Left ventricle myocardium inferior (tissue), 1 donor: ENCODE results near the gene PYDC1. TPM values are rescaled to one million over a fixed set of nuclear protein-coding genes. Genes with fewer than 3 reads are reported as not detected.
"Not testable (repeated sequence)": the region's sequence is repeated elsewhere in the genome, so short reads cannot be mapped to it uniquely, and the experiment has no call there.

ENCODE experiments used
- DNase-seq: peaks from one replicate; pipeline ENCODE4 v3.0.0-alpha.2; 2020
- H3K27ac ChIP-seq: fragments of 200-600 bp; replicated peaks from 2 replicates; pipeline ENCODE4 v1.8.0; 2021
- H3K27me3 ChIP-seq: fragments of 200-600 bp; 2 replicates; pipeline ENCODE4 v1.8.0; 2021; ENCODE audit warnings: low read depth
- H3K36me3 ChIP-seq: fragments of 200-600 bp; 2 replicates; pipeline ENCODE4 v1.8.0; 2021
- H3K4me1 ChIP-seq: fragments of 200-600 bp; 2 replicates; pipeline ENCODE4 v1.8.0; 2021
- H3K4me3 ChIP-seq: fragments of 200-600 bp; 2 replicates; pipeline ENCODE4 v1.8.0; 2021; ENCODE audit warnings: mild to moderate bottlenecking, moderate library complexity
- H3K9me3 ChIP-seq: fragments of 200-600 bp; replicated peaks from 2 replicates; pipeline ENCODE4 v1.8.0; 2021
- intact Hi-C: fragments of 100-400 bp; cut with micrococcal nuclease; formaldehyde crosslinking; loops from one replicate; pipeline ENCODE4 v1.11.0; 2022
- total RNA-seq: library from RNA; stranded (reverse); fragmentation: NEBNext Ultra II Directional; extraction: Animal tissue kit (Norgen Biotek cat#: 25700); gene quantifications from one replicate; pipeline ENCODE4 v1.2.1, GENCODE V29; 2021
- TF ChIP-seq, protein P1 (sequence below): fragments of 200-600 bp; IDR thresholded peaks from 2 replicates; pipeline ENCODE4 v1.8.0; 2021; ENCODE audit warnings: antibody characterized with exemption, mild to moderate bottlenecking, borderline replicate concordance
- donor health status: DM: no; HTN: yes; CAD: no; lungs with severe emphysema.

Gene PYDC1
- total RNA-seq, 1 donor from 2014 or later: not detected

GRCh38 chr16:31246296-31246695 lies 29.4 kb upstream of the PYDC1 start:
- TF ChIP-seq, protein P1, sequence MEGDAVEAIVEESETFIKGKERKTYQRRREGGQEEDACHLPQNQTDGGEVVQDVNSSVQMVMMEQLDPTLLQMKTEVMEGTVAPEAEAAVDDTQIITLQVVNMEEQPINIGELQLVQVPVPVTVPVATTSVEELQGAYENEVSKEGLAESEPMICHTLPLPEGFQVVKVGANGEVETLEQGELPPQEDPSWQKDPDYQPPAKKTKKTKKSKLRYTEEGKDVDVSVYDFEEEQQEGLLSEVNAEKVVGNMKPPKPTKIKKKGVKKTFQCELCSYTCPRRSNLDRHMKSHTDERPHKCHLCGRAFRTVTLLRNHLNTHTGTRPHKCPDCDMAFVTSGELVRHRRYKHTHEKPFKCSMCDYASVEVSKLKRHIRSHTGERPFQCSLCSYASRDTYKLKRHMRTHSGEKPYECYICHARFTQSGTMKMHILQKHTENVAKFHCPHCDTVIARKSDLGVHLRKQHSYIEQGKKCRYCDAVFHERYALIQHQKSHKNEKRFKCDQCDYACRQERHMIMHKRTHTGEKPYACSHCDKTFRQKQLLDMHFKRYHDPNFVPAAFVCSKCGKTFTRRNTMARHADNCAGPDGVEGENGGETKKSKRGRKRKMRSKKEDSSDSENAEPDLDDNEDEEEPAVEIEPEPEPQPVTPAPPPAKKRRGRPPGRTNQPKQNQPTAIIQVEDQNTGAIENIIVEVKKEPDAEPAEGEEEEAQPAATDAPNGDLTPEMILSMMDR: no peak
- Histone ChIP-seq H3K4me1 (no peaks in the 10 kb centered on the region), H3K27me3 (peaks cover 72% of the 10 kb centered on the region), H3K36me3 (no peaks in the 10 kb centered on the region), H3K27ac (no peak overlapping the region), H3K4me3 (no peak overlapping the region), H3K9me3 (no peaks in the 10 kb centered on the region)
- no peak for DNase-seq
- intact Hi-C loops: no loop called here

- DNase-seq, H3K36me3 ChIP-seq, H3K27ac ChIP-seq, H3K9me3 ChIP-seq, H3K4me3 ChIP-seq, intact Hi-C loops, H3K4me1 ChIP-seq: not testable (repeated sequence)
- H3K27me3 ChIP-seq: peaks cover 75% of the 10 kb centered on the region
Observed at GRCh38 chr16:31245598-31245997, 28.7 kb upstream of the PYDC1 start.

DNA sequence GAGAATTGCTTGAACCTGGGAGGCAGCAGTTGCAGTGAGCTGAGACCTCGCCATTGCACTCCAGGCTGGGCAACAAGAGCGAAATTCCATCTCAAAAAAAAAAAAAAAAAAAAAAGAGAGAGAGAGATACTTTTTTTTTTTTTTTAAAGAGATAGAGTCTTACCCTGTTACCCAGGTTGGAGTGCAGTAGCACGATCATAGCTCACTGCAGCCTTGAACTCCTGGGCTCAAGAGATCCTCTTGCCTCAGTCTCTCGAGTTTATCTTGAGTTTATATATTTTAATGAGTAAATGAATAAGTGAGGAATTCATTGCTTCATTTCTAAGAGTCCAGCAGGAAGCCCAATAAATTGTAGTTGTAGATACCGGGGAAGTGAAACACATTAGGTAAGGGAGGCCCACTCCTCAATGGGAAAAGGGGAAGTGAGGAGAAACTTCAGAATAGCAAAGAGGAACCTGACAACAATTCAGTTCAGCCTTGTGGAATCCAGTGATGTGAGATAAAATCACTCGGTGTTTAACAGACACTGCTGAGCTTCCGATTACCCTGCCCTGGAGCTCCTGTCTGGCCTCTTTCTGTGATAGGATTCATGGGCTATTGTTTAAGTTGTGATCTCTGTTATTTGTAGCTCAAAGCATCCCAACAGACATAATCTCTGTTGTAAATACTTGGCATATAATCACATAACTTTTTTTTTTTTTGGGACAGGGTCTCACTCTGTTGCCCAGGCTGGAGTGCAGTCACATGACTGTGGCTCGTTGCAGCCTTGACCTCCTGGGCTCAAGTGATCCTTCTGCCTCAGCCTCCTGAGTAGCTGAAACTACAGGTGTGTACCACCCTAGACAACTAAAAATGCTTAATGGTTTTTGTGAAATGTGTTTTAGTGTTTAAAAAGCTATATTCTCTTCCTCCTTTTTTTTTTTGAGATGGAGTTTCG lies 27.1 kb upstream of the PYDC1 start:
- no peak overlapping the region for H3K4me3 ChIP-seq
- DNase-seq: no peak
- H3K36me3 ChIP-seq: no peaks in the 10 kb centered on the region
- intact Hi-C loops: no loop called here
- TF ChIP-seq, protein P1: no peak
- no peaks in the 10 kb centered on the region for H3K4me1 ChIP-seq
- H3K27me3 ChIP-seq: peaks cover 64% of the 10 kb centered on the region
- H3K9me3 ChIP-seq: no peaks in the 10 kb centered on the region
- H3K27ac ChIP-seq: no peak overlapping the region

- H3K27ac ChIP-seq: no peak overlapping the region
- no peaks in the 10 kb centered on the region for H3K4me1 ChIP-seq
- peaks cover 46% of the 10 kb centered on the region for H3K27me3 ChIP-seq
- H3K36me3 ChIP-seq: no peaks in the 10 kb centered on the region
- no peak overlapping the region for H3K4me3 ChIP-seq
- TF ChIP-seq, protein P1: no peak
- intact Hi-C loops: no loop called here
- H3K9me3 ChIP-seq: no peaks in the 10 kb centered on the region
- no peak for DNase-seq
Observed at GRCh38 chr16:31242206-31242605, 25.3 kb upstream of the PYDC1 start.

- Histone ChIP-seq H3K27ac (no peak overlapping the region), H3K36me3 (no peaks in the 10 kb centered on the region), H3K4me3 (no peak overlapping the region), H3K27me3 (peaks cover 15% of the 10 kb centered on the region), H3K4me1 (no peaks in the 10 kb centered on the region), H3K9me3 (peaks cover 13% of the 10 kb centered on the region)
- intact Hi-C loops: no loop called here
- DNase-seq: no peak
- TF ChIP-seq, protein P1: no peak
Observed at GRCh38 chr16:31238041-31238440, 21.1 kb upstream of the PYDC1 start.

DNA sequence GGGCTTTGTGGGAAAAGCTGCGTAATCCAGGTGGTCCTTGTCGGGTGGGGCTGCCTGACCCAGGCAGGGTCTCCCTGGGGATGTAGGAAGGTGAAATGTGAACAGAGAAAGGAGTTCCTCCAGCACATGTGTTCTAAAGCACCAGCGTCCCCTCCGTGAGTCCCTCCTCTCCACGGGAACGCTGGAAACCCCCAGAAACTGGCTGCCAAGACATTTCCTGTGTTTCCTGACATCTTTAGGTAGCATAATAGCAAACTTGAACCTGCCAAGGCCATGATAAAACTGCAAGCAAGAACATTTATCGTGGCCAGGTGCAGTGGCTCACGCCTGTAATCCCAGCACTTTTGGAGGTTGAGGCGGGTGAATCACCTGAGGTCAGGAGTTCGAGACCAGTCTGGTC lies 12.6 kb upstream of the PYDC1 start:
- intact Hi-C loops: no loop called here

More for the DNA sequence above, 12.6 kb upstream of the PYDC1 start:
- no peaks in the 10 kb centered on the region for H3K36me3 ChIP-seq
- TF ChIP-seq, protein P1: no peak
- H3K4me3 ChIP-seq: no peak overlapping the region
- no peak overlapping the region for H3K27ac ChIP-seq
- H3K27me3 ChIP-seq: no peaks in the 10 kb centered on the region
- H3K4me1 ChIP-seq: peaks cover 16% of the 10 kb centered on the region
- peaks cover 1% of the 10 kb centered on the region for H3K9me3 ChIP-seq
- DNase-seq: no peak
